ENCODE data around the gene PLEKHB2. TPM values are rescaled to one million over a fixed set of nuclear protein-coding genes. Genes with fewer than 3 reads are reported as not detected.

PLEKHB2 gene
- total and polyA plus RNA-seq, 9 of the 15 experiments (the other 6 are each of a cell fraction or from before 2014, with no cell fraction given), result 41.3 to 71.5 (median 50.2) TPM

DNA sequence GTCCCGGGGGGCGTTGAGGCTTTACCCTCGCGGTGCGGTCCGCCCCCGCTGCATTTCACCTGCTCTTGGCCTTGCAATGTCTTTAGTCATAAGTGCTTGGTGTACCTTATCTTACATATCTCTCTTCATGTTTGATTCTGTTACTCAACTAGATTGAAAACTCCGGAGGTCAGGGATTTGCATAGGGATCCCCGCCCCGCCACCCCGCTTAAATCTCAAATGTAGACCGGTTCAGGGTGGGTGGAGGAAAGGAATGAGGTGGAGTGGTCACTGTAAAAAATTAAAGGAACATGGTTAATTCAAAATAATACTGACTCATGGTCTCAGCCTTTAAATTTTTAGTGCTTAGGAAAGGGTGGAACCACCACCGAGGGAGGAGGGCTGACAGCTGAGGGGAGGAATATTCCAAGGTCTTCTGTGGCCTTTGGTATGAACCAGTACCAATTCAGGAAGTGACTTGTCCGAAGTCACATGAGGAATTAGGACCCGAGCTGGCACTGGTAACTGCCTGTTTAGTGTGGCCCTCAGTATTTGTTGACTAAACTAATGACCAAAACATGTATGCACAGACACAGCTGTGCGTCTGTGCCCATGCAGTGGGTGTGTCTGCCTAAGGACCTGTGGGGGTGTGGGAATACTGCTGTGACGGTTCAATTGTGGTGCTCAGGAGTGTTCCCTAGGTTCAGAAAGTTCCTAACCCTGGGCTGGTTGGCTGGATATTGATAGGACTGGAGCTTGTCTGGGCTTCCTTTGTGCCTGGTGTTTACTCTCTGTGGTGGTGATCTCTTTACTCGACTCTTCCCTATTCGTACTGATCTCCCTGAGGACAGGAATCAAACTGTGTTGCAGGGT, 1.0 kb downstream of the PLEKHB2 start (continued):
- TF ChIP-seq, protein P1, sequence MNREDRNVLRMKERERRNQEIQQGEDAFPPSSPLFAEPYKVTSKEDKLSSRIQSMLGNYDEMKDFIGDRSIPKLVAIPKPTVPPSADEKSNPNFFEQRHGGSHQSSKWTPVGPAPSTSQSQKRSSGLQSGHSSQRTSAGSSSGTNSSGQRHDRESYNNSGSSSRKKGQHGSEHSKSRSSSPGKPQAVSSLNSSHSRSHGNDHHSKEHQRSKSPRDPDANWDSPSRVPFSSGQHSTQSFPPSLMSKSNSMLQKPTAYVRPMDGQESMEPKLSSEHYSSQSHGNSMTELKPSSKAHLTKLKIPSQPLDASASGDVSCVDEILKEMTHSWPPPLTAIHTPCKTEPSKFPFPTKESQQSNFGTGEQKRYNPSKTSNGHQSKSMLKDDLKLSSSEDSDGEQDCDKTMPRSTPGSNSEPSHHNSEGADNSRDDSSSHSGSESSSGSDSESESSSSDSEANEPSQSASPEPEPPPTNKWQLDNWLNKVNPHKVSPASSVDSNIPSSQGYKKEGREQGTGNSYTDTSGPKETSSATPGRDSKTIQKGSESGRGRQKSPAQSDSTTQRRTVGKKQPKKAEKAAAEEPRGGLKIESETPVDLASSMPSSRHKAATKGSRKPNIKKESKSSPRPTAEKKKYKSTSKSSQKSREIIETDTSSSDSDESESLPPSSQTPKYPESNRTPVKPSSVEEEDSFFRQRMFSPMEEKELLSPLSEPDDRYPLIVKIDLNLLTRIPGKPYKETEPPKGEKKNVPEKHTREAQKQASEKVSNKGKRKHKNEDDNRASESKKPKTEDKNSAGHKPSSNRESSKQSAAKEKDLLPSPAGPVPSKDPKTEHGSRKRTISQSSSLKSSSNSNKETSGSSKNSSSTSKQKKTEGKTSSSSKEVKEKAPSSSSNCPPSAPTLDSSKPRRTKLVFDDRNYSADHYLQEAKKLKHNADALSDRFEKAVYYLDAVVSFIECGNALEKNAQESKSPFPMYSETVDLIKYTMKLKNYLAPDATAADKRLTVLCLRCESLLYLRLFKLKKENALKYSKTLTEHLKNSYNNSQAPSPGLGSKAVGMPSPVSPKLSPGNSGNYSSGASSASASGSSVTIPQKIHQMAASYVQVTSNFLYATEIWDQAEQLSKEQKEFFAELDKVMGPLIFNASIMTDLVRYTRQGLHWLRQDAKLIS (CRISPR knock-in tag; IDR thresholded peaks at IDR 0.05), result 0 out of 2 replicates have a peak, but pooled peaks have one; percentile 36
- no peak for TF ChIP-seq RNF219 (CRISPR knock-in tag; IDR thresholded peaks at IDR 0.05)
- TF ChIP-seq HCFC1 (IDR thresholded peaks at IDR 0.05; ENCODE audit: low read depth, low read length), result peak; percentile 1; the same call in 1 of the 2 replicates
- TF ChIP-seq RAD51 (IDR thresholded peaks at IDR 0.05; ENCODE audit: borderline replicate concordance, low read depth), result peak; percentile 65
- peak; percentile 85 for TF ChIP-seq ZNF263 (CRISPR knock-in tag; IDR thresholded peaks at IDR 0.05; ENCODE audit: borderline replicate concordance)
- peak in 1 of 2 experiments; percentile 81; a peak in 1 of 4 replicates for TF ChIP-seq HDAC1 (IDR thresholded peaks at IDR 0.05)
- TF ChIP-seq EGR1 (conservative IDR thresholded peaks at IDR 0.05), result peak; percentile 77
- TF ChIP-seq, protein P2, sequence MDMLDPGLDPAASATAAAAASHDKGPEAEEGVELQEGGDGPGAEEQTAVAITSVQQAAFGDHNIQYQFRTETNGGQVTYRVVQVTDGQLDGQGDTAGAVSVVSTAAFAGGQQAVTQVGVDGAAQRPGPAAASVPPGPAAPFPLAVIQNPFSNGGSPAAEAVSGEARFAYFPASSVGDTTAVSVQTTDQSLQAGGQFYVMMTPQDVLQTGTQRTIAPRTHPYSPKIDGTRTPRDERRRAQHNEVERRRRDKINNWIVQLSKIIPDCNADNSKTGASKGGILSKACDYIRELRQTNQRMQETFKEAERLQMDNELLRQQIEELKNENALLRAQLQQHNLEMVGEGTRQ (CRISPR knock-in tag; IDR thresholded peaks at IDR 0.05), result peak; percentile 66
- TF ChIP-seq, protein P3, sequence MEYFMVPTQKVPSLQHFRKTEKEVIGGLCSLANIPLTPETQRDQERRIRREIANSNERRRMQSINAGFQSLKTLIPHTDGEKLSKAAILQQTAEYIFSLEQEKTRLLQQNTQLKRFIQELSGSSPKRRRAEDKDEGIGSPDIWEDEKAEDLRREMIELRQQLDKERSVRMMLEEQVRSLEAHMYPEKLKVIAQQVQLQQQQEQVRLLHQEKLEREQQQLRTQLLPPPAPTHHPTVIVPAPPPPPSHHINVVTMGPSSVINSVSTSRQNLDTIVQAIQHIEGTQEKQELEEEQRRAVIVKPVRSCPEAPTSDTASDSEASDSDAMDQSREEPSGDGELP (CRISPR knock-in tag; IDR thresholded peaks at IDR 0.05; ENCODE audit: borderline replicate concordance), result peak; percentile 77
- TF ChIP-seq, protein P4, sequence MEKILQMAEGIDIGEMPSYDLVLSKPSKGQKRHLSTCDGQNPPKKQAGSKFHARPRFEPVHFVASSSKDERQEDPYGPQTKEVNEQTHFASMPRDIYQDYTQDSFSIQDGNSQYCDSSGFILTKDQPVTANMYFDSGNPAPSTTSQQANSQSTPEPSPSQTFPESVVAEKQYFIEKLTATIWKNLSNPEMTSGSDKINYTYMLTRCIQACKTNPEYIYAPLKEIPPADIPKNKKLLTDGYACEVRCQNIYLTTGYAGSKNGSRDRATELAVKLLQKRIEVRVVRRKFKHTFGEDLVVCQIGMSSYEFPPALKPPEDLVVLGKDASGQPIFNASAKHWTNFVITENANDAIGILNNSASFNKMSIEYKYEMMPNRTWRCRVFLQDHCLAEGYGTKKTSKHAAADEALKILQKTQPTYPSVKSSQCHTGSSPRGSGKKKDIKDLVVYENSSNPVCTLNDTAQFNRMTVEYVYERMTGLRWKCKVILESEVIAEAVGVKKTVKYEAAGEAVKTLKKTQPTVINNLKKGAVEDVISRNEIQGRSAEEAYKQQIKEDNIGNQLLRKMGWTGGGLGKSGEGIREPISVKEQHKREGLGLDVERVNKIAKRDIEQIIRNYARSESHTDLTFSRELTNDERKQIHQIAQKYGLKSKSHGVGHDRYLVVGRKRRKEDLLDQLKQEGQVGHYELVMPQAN (IDR thresholded peaks at IDR 0.05; ENCODE audit: borderline replicate concordance), result peak; percentile 78
- TF ChIP-seq ATF7 (IDR thresholded peaks at IDR 0.05), result peak; percentile 75
